ENCODE measurements around the gene BLZF1. TPM values are rescaled to one million over a fixed set of nuclear protein-coding genes. Genes with fewer than 3 reads are reported as not detected.
"Not testable (repeated sequence)": the region's sequence is repeated elsewhere in the genome, so short reads cannot be mapped to it uniquely, and the experiment has no call there.

BLZF1 gene
- total RNA-seq, 1 donor = 44.9 TPM

DNA sequence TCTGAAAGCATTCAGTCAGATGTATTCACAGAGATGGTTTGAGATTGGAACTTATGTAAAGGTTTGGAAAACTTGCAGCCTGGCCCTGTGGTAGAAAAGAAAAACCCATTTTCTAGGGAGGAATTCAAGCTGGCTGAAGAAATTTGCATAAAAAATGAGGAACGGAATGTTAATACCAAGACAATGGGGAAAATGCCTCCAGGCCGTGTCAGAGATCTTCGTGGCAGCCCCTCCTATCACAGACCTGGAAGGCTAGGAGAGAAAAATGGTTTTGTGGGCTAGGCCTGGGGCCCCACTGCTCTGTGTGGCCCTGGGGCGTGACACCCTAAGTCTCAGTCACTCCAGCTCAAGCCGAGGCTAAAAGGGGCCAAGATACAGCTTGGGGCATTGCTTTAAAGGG lies 27.1 kb upstream of the BLZF1 start:
- peak; percentile 18 for DNase-seq (ENCODE audit: low read depth)
- H3K4me3 ChIP-seq (ENCODE audit: low read depth, low read length) = no peak overlapping the region
- TF ChIP-seq, protein P1, sequence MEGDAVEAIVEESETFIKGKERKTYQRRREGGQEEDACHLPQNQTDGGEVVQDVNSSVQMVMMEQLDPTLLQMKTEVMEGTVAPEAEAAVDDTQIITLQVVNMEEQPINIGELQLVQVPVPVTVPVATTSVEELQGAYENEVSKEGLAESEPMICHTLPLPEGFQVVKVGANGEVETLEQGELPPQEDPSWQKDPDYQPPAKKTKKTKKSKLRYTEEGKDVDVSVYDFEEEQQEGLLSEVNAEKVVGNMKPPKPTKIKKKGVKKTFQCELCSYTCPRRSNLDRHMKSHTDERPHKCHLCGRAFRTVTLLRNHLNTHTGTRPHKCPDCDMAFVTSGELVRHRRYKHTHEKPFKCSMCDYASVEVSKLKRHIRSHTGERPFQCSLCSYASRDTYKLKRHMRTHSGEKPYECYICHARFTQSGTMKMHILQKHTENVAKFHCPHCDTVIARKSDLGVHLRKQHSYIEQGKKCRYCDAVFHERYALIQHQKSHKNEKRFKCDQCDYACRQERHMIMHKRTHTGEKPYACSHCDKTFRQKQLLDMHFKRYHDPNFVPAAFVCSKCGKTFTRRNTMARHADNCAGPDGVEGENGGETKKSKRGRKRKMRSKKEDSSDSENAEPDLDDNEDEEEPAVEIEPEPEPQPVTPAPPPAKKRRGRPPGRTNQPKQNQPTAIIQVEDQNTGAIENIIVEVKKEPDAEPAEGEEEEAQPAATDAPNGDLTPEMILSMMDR (IDR thresholded peaks at IDR 0.05; ENCODE audit: insufficient read depth, low read length) = no peak

- H3K4me3 ChIP-seq (ENCODE audit: low read depth, low read length) = not testable (repeated sequence)
Observed at GRCh38 chr1:169342096-169342495, 25.9 kb upstream of the BLZF1 start.

DNA sequence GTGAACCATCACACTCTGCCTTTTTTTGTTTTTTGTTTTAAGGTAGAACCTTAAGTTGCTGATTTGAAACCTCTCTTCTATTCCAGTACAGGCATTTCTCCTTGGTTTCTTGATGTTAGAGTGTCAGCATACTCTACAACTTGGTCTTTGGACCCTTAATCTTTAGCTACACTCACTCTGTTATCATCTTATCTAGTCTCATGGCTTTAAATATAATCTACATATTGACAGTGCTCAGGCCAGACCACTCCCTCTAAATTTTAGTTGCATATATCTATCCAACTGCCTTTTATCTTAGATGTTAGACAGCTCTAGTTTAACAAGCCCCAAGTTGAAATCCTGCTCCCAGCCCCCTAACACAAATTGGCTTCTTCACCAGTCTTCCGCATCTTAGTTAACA lies 22.5 kb upstream of the BLZF1 start:
- DNase-seq (ENCODE audit: low read depth) = no peak
- H3K4me3 ChIP-seq (ENCODE audit: low read depth, low read length) = no peak overlapping the region
- TF ChIP-seq, protein P1 (IDR thresholded peaks at IDR 0.05; ENCODE audit: insufficient read depth, low read length) = no peak

More at GRCh38 chr1:169342096-169342495, 25.9 kb upstream of the BLZF1 start:
- DNase-seq (ENCODE audit: low read depth) = not testable (repeated sequence)

GRCh38 chr1:169346036-169346589 lies 21.9 kb upstream of the BLZF1 start:
- no peak for DNase-seq (ENCODE audit: low read depth)
- TF ChIP-seq, protein P1 (IDR thresholded peaks at IDR 0.05; ENCODE audit: insufficient read depth, low read length) = no peak
- H3K4me3 ChIP-seq (ENCODE audit: low read depth, low read length) = no peak overlapping the region

- no peak for DNase-seq (ENCODE audit: low read depth)
- no peak overlapping the region for H3K4me3 ChIP-seq (ENCODE audit: low read depth, low read length)
- TF ChIP-seq, protein P1 (IDR thresholded peaks at IDR 0.05; ENCODE audit: insufficient read depth, low read length) = no peak
Observed at GRCh38 chr1:169347688-169348382, 20.2 kb upstream of the BLZF1 start.

- peak; percentile 79 for DNase-seq (ENCODE audit: low read depth)
Observed at GRCh38 chr1:169348383-169349036, 19.5 kb upstream of the BLZF1 start.

GRCh38 chr1:169360415-169360814 lies 7.6 kb upstream of the BLZF1 start:
- H3K4me3 ChIP-seq (ENCODE audit: low read depth, low read length) = no peak overlapping the region
- DNase-seq (ENCODE audit: low read depth) = no peak
- TF ChIP-seq, protein P1 (IDR thresholded peaks at IDR 0.05; ENCODE audit: insufficient read depth, low read length) = no peak

More at GRCh38 chr1:169348383-169349036, 19.5 kb upstream of the BLZF1 start:
- H3K4me3 ChIP-seq (ENCODE audit: low read depth, low read length) = no peak overlapping the region
- TF ChIP-seq, protein P1 (IDR thresholded peaks at IDR 0.05; ENCODE audit: insufficient read depth, low read length) = peak; percentile 69
